GM06990 (cell line): Measurements from ENCODE around the gene CFAP69.

Source experiments
- DNase-seq: peaks from one replicate; pipeline ENCODE4 v3.0.0-alpha.2; 2011; ENCODE audit not compliant: insufficient read length; ENCODE audit errors: extremely low read depth
- H3K27me3 ChIP-seq: replicated peaks from 2 replicates; pipeline ENCODE4 v1.6.0; 2011; ENCODE audit warnings: low read length; ENCODE audit not compliant: control insufficient read depth, insufficient read depth
- H3K36me3 ChIP-seq: 2 replicates; pipeline ENCODE4 v1.5.1; 2011; ENCODE audit warnings: low read length; ENCODE audit not compliant: control insufficient read depth, insufficient read depth
- H3K4me3 ChIP-seq: replicated peaks from 2 replicates; pipeline ENCODE4 v1.5.1; 2011; ENCODE audit warnings: low read depth, mild to moderate bottlenecking, control low read depth, low read length
- TF ChIP-seq, protein P1 (sequence below): IDR thresholded peaks from 2 replicates; pipeline ENCODE4 v1.5.1; 2011; ENCODE audit warnings: low read length, control low read depth, mild to moderate bottlenecking, inconsistent platforms; ENCODE audit not compliant: insufficient read depth, poor library complexity, severe bottlenecking

The CFAP69 gene

DNA sequence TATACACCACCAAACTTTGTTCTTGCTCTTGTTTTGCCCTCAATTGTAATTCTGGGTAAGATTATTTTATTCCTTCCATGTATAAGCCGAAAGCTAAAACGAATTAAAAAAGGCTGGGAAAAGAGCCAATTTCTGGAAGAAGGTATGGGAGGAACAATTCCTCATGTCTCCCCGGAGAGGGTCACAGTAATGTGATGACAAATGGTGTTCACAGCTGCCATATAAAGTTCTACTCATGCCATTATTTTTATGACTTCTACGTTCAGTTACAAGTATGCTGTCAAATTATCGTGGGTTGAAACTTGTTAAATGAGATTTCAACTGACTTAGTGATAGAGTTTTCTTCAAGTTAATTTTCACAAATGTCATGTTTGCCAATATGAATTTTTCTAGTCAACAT, 12.5 kb upstream of the CFAP69 start:
- no peaks in the 10 kb centered on the region for H3K36me3 ChIP-seq
- TF ChIP-seq, protein P1, sequence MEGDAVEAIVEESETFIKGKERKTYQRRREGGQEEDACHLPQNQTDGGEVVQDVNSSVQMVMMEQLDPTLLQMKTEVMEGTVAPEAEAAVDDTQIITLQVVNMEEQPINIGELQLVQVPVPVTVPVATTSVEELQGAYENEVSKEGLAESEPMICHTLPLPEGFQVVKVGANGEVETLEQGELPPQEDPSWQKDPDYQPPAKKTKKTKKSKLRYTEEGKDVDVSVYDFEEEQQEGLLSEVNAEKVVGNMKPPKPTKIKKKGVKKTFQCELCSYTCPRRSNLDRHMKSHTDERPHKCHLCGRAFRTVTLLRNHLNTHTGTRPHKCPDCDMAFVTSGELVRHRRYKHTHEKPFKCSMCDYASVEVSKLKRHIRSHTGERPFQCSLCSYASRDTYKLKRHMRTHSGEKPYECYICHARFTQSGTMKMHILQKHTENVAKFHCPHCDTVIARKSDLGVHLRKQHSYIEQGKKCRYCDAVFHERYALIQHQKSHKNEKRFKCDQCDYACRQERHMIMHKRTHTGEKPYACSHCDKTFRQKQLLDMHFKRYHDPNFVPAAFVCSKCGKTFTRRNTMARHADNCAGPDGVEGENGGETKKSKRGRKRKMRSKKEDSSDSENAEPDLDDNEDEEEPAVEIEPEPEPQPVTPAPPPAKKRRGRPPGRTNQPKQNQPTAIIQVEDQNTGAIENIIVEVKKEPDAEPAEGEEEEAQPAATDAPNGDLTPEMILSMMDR = no peak
- no peak for DNase-seq

DNA sequence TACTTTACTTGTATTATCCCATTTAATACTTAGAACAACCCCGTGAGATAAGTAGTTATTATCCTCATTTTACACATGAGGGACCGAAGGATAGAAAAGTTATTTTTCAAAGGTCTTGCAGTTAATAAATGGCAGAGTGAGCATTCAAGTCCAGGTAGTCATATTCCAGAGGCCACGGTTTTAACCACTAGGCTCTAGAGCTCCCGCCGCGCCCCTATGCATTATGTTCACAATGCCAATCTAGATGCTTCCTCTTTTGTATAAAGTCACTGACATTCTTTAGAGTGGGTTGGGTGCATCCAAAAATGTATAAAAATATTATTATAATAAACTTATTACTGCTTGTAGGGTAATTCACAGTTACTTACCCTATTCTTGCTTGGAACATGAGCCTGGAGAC, 11.4 kb upstream of the CFAP69 start:
- no peak overlapping the region for H3K4me3 ChIP-seq
- TF ChIP-seq, protein P1 = no peak
- no peak for DNase-seq
- no peaks in the 10 kb centered on the region for H3K27me3 ChIP-seq
- H3K36me3 ChIP-seq = no peaks in the 10 kb centered on the region

More for the DNA sequence above, 12.5 kb upstream of the CFAP69 start:
- Histone ChIP-seq H3K27me3 (no peaks in the 10 kb centered on the region), H3K4me3 (no peak overlapping the region)

DNA sequence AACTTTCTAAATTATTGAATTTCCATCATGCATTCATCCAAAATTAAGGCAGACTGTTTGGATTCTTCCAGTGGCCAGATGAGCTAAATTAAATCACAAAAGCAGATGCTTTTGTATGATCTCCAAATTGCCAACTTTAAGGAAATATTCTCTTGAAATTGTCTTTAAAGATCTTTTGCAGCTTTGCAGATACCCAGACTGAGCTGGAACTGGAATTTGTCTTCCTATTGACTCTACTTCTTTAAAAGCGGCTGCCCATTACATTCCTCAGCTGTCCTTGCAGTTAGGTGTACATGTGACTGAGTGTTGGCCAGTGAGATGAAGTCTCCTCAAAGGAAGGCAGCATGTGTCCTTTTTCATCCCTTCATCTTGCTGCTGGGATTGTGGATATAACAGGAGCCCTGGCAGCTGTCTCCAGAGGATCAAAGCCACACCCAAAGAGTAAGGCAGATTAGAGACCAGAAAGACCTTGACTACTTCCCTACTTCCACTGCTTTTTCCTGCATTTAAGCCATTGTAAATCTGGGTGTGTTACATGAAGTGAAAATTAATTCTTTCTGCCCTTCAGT, 8.2 kb upstream of the CFAP69 start:
- TF ChIP-seq, protein P1 = no peak
- Histone ChIP-seq H3K36me3 (no peaks in the 10 kb centered on the region), H3K27me3 (no peaks in the 10 kb centered on the region), H3K4me3 (no peak overlapping the region)
- no peak for DNase-seq

DNA sequence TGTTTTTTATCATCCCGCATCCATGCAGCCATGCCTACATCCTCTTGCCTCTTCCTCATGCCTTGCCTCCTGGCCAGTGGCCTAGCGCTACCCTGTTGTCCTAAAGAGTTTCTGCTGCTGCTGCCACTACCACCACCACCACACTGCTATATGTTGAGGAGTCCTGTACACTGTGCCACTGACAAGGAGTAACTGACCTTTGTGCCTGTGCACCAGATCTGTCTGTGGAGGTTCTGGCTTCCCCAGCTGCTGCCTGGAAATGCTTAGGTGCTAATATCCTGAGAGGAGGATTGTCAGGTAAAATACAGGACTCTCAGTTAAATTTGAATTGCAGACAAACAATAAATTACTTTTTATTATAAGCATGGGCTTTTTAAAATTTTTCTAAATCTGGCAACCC, 7.0 kb upstream of the CFAP69 start:
- H3K36me3 ChIP-seq = no peaks in the 10 kb centered on the region
- TF ChIP-seq, protein P1 = no peak
- no peaks in the 10 kb centered on the region for H3K27me3 ChIP-seq

DNA sequence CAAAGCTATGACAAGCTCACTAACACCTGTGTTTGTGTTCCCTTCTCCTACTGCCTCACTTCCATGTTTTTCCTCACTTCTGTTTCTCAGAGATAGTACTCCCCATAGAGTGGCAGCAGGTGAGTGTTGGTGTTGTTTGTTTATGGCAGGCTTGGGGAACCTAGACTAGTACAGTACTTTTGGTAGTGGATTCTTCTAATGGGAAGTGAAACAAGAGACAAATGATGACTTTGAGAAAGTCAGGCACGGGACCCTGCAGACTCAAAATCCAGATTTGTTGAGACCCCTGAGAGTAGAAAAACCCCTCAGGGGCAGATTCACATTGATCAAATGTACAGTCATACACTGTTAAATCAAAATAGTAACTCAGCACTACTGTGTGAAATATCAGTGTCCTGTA, 6.4 kb upstream of the CFAP69 start:
- Histone ChIP-seq H3K4me3 (no peak overlapping the region), H3K36me3 (no peaks in the 10 kb centered on the region), H3K27me3 (no peaks in the 10 kb centered on the region)
- no peak for DNase-seq
- TF ChIP-seq, protein P1 = no peak

More for the DNA sequence above, 7.0 kb upstream of the CFAP69 start:
- no peak overlapping the region for H3K4me3 ChIP-seq
- no peak for DNase-seq

DNA sequence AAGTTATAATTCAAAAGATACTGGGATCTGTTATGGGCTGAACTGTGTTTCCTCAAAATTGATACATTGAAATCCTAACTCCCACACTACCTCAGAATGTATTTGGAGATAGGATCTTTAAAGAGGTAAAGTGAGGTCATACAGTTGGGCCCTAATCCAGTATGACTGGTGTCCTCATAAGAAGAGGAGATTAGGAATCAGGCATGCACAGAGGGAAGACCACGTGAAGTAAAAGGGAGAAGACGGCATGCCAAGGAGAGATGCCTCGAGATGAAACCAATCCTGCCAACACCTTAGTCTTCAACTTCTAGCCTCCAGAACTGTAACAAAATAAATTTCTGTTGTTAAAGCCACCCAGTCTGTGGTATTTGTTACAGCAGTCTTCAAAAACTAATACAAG, 5.9 kb upstream of the CFAP69 start:
- no peak for DNase-seq
- no peak overlapping the region for H3K4me3 ChIP-seq
- H3K27me3 ChIP-seq = no peaks in the 10 kb centered on the region
- no peaks in the 10 kb centered on the region for H3K36me3 ChIP-seq
- TF ChIP-seq, protein P1 = no peak
